Type B pancreatic cell (in vitro differentiated cells): ENCODE measurements around the gene FLT1. TPM values are rescaled to one million over a fixed set of nuclear protein-coding genes. Genes with fewer than 3 reads are reported as not detected.

Experiments used
- DNase-seq: peaks from one replicate; pipeline ENCODE4 v3.0.0; 2021; ENCODE audit warnings: mixed read lengths; ENCODE audit not compliant: unreplicated experiment; ENCODE audit errors: extremely low spot score
- H3K27ac Mint-ChIP-seq: 2 replicates; pipeline ENCODE4 v1.8.0; 2021; ENCODE audit warnings: mild to moderate bottlenecking, mixed read lengths
- H3K27me3 Mint-ChIP-seq: 2 replicates; pipeline ENCODE4 v1.8.0; 2021; ENCODE audit warnings: mixed read lengths
- H3K36me3 Mint-ChIP-seq: 2 replicates; pipeline ENCODE4 v1.8.0; 2021; ENCODE audit warnings: mixed read lengths
- H3K4me1 Mint-ChIP-seq: one replicate; pipeline ENCODE4 v1.8.0; 2021; ENCODE audit warnings: mixed read lengths; ENCODE audit not compliant: unreplicated experiment
- H3K4me3 Mint-ChIP-seq: 2 replicates; pipeline ENCODE4 v1.8.0; 2021; ENCODE audit warnings: mild to moderate bottlenecking, mixed read lengths
- H3K9me3 Mint-ChIP-seq: 2 replicates; pipeline ENCODE4 v1.8.0; 2021; ENCODE audit warnings: mixed read lengths
- total RNA-seq: library from RNA; stranded (reverse); gene quantifications from 2 replicates; pipeline ENCODE4 v1.2.1, GENCODE V29; 2021; ENCODE audit warnings: low replicate concordance
- TF ChIP-seq, protein P1 (sequence below): fragments of 200-600 bp; sonication (generic); conservative IDR thresholded peaks from 2 replicates; pipeline ENCODE4 v1.5.0; 2021; ENCODE audit warnings: antibody characterized with exemption, mild to moderate bottlenecking

FLT1 gene
- total RNA-seq, 1 donor from 2014 or later = 1.3 TPM

DNA sequence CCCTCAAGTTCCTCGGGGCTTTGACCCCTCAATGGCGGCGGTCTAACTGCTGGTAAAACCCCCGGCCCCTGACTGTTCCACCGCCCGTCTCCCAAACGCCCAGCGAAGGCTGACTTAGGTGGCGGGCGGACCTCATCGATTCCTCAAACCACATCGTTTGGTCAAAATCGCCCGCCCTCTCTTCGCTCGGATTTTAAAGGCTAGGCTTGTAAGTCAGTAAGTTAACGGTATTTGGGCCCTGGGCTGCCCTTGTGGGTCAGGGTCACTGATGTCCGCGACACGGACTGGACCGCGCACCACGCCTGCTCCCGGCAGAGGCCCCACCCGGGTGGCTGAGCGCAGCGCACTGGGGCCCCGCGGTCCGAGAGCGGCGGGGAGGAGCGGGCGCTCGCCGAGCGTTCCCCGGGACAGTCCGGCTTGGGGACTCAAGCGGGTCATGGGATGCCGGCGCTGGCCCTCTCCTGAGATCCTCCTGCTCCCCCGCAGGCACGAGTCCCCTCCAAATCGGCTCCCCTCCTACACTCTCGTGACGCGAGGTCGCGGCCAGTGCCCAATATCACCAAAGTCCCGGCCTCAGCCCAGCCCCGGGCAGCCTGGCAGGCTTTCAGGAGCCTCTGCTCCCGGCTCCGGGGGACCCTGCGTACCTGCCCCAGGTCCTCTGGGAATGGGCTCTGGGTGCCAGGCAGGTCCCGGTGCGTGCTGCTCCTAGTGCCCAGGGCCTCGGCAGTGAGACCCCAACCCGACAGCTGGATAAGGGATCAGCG lies 1.0 kb downstream of the FLT1 start:
- TF ChIP-seq, protein P1, sequence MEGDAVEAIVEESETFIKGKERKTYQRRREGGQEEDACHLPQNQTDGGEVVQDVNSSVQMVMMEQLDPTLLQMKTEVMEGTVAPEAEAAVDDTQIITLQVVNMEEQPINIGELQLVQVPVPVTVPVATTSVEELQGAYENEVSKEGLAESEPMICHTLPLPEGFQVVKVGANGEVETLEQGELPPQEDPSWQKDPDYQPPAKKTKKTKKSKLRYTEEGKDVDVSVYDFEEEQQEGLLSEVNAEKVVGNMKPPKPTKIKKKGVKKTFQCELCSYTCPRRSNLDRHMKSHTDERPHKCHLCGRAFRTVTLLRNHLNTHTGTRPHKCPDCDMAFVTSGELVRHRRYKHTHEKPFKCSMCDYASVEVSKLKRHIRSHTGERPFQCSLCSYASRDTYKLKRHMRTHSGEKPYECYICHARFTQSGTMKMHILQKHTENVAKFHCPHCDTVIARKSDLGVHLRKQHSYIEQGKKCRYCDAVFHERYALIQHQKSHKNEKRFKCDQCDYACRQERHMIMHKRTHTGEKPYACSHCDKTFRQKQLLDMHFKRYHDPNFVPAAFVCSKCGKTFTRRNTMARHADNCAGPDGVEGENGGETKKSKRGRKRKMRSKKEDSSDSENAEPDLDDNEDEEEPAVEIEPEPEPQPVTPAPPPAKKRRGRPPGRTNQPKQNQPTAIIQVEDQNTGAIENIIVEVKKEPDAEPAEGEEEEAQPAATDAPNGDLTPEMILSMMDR = no peak
- Mint-ChIP-seq H3K9me3 (no peaks in the 10 kb centered on the region), H3K27me3 (peaks cover 91% of the 10 kb centered on the region), H3K4me1 (no peaks in the 10 kb centered on the region), H3K4me3 (peak overlapping the region; percentile 59), H3K36me3 (no peaks in the 10 kb centered on the region), H3K27ac (no peak overlapping the region)
- no peak for DNase-seq

DNA sequence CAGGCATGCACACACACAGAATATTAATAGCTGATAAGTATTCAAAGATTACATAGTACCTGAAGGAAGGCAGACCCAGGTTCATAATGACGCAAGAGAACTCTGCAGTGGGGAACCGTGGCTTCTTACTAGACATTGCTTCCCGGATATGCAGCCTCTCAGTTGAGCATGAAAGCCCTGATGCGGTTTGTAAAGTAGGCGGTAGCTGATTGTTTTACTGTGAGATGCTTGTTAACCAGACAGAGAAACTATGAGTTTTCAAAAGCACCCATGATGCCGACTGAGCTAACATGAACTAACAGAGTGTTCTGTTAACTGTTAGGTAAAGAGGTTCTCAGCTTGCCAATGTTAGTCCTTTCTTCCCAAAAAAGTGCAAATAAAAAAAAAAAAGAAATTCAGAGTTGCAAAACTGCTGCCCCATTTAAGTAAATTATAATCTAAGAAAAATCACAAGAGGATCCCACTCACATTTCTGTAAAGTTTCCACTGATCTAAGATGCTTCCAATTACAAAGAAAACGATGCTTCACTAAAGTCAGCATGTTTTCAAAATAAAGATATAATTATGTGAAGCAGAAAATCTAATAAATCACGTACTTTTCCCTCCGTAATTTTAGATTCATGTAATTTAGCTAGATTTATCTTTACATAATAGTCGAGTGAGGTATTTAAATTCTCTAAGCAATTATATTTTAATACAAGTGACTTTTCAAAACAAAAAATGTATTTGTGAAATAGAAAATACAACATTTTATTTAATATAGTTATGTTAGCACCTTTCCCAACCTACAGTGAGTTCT lies 2.2 kb downstream of the FLT1 start:
- no peaks in the 10 kb centered on the region for H3K4me1 Mint-ChIP-seq
- H3K9me3 Mint-ChIP-seq = no peaks in the 10 kb centered on the region
- DNase-seq = no peak
- H3K36me3 Mint-ChIP-seq = no peaks in the 10 kb centered on the region
- no peak overlapping the region for H3K27ac Mint-ChIP-seq
- TF ChIP-seq, protein P1 = no peak
- peak overlapping the region; percentile 80 for H3K4me3 Mint-ChIP-seq
- peaks cover 91% of the 10 kb centered on the region for H3K27me3 Mint-ChIP-seq

DNA sequence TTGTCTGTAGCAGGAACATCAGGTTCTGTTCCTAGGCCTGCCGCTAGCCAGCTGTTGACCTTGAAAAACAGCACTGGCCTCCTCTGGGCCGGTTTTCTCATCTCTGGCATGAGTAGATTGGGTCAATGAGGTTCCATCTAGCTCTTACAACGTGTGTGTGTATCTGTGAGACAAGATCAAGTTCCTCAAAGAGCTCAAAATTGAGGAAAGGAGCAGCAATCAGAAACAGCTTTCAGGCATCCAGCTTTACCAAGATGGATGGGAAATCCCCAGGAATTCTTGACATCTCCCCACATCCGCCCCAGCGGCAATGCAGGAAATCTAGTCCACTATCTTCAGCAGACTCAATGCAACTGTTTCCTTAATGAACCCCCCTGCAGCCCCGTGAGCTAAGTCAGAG lies 4.9 kb downstream of the FLT1 start:
- TF ChIP-seq, protein P1 = no peak
- Mint-ChIP-seq H3K36me3 (no peaks in the 10 kb centered on the region), H3K27me3 (peaks cover 80% of the 10 kb centered on the region), H3K27ac (no peak overlapping the region), H3K4me3 (no peak overlapping the region), H3K9me3 (no peaks in the 10 kb centered on the region), H3K4me1 (no peaks in the 10 kb centered on the region)
- DNase-seq = no peak

GRCh38 chr13:28489524-28489931 lies 5.4 kb downstream of the FLT1 start:
- DNase-seq = no peak
- Mint-ChIP-seq H3K9me3 (no peaks in the 10 kb centered on the region), H3K27ac (no peak overlapping the region), H3K36me3 (no peaks in the 10 kb centered on the region), H3K27me3 (peaks cover 81% of the 10 kb centered on the region), H3K4me3 (no peak overlapping the region), H3K4me1 (no peaks in the 10 kb centered on the region)
- TF ChIP-seq, protein P1 = no peak

DNA sequence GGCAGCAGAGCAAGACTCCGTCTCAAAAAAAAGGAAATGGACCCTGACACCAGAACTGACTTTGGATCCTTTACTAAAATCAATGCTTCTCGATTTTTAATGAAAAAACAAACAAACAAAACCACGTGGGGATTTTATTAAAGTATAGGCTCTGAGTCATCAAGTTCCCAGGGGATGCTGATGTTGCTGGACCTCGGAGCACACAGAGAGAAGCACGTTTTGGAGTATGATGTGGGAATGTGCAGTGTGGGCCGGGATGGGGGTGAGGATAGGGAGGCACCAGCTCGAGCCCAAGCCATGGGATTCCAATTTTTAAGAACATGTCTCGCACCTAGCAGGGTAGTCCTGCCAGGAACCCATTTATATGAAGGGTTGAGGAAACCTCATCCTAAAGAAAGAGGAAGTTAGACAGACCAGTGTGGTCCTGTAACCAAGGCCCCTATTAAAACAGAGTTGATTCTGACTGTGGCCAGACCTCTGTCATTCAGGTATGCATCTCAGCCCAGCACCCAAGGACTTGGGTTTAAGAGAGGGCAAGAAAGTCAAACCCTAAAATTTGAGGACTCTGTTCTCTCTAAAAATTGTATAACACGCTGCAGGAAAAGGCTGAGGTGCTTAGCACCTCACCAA lies 6.4 kb downstream of the FLT1 start:
- no peak for DNase-seq
- Mint-ChIP-seq H3K27ac (no peak overlapping the region), H3K9me3 (no peaks in the 10 kb centered on the region), H3K4me1 (no peaks in the 10 kb centered on the region), H3K27me3 (peaks cover 84% of the 10 kb centered on the region), H3K36me3 (no peaks in the 10 kb centered on the region), H3K4me3 (no peak overlapping the region)
- TF ChIP-seq, protein P1 = no peak
